Upper lobe of left lung (tissue), 6 donors: Measurements from ENCODE around the gene SMG1. TPM values are rescaled to one million over a fixed set of nuclear protein-coding genes. Genes with fewer than 3 reads are reported as not detected.
A peak's percentile ranks its signal among the peaks of the same experiment; 100 is the strongest.
"Not testable (repeated sequence)": the region's sequence is repeated elsewhere in the genome, so short reads cannot be mapped to it uniquely, and the experiment has no call there.

Experiments
- ATAC-seq, 2 donors: fragments of 200-7000 bp; cut with Tn5 transposase; one replicate each; pipeline ENCODE4 v1.9.1; 2022; ENCODE audit warnings: mild to moderate bottlenecking in 2 of 2, moderate library complexity in 2 of 2; ENCODE audit not compliant: low FRiP score in 2 of 2
- DNase-seq, 2 donors: peaks; one replicate each; pipeline ENCODE4 v3.0.0-alpha.2; 2019 to 2020
- H3K27ac ChIP-seq, 4 donors: fragments of 200-600 bp; sonication (generic); one replicate each; pipeline ENCODE4 v1.5.1; 2016 to 2019
- H3K27me3 ChIP-seq, 4 donors: fragments of 200-600 bp; sonication (generic); one replicate each; pipeline ENCODE4 v1.5.1; 2017 to 2019
- H3K36me3 ChIP-seq, 4 donors: fragments of 200-600 bp; sonication (generic); one replicate each; pipeline ENCODE4 v1.5.1; 2016 to 2019
- H3K4me1 ChIP-seq, 4 donors: fragments of 200-600 bp; sonication (generic); one replicate each; pipeline ENCODE4 v1.5.1; 2018 to 2019
- H3K4me3 ChIP-seq, 4 donors: fragments of 200-600 bp; sonication (generic); one replicate each; pipeline ENCODE4 v1.5.1; 2017 to 2019; ENCODE audit warnings: mild to moderate bottlenecking in 2 of 4, moderate library complexity in 1 of 4
- H3K9me3 ChIP-seq, 4 donors: fragments of 200-600 bp; sonication (generic); one replicate each; pipeline ENCODE4 v1.5.1; 2018 to 2019
- WGBS, 2 donors: methylation state at CpG; one replicate each; pipeline ENCODE4 v1.1.5; 2017 to 2018; 5-methylcytosine and 5-hydroxymethylcytosine counted together
- total RNA-seq, 6 donors: library from RNA; depleted of rRNA in 4 of 6; stranded (reverse); fragments of >200 nt in 4 of 6; gene quantifications; one replicate each; pipeline versions ENCODE4 v1.1.0 to v1.2.1, GENCODE V29; 2016 to 2021
- donor health status: DM: no; HTN: no; CAD: no; lungs with moderate emphysema.
- donor health status: DM: no; HTN: yes; CAD: no; lungs with severe emphysema.

The SMG1 gene
- total RNA-seq, 6 donors from 2014 or later, result 39.2 to 122 (median 69.6) TPM

- WGBS, 2 donors, result 19 to 24% methylated on average over 5 of the region's 5 CpGs
- ATAC-seq, DNase-seq, H3K9me3 ChIP-seq, H3K27me3 ChIP-seq, H3K27ac ChIP-seq, H3K36me3 ChIP-seq: not testable (repeated sequence)
- peak overlapping the region in 1 of 4 donors; percentile 81 for H3K4me3 ChIP-seq
- H3K4me1 ChIP-seq, result peaks cover 7 to 44% (median 21%) of the 10 kb centered on the region in 4 donors
These were observed 2.3 kb downstream of the SMG1 start for GRCh38 chr16:18923935-18924334.

DNA sequence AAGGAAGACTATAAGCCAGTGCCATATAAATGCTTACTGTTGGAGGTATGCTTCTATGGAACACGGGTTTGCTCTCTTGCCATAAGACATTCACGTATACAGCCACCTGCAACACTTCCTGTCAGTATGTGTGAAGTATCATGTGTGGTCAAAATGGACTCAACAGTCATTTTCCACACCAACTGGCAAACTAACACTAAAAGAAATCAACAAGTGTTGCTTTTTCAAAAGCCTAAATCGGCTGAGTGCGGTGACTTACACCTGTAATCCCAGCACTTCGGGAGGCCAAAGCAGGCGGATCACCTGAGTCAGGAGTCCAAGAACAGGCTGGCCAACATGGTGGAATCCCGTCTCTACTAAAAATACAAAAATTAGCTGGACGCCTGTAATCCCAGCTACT, 3.1 kb downstream of the SMG1 start:
- H3K27ac ChIP-seq, H3K36me3 ChIP-seq, H3K4me3 ChIP-seq, DNase-seq, ATAC-seq, H3K27me3 ChIP-seq, H3K9me3 ChIP-seq: not testable (repeated sequence)
- H3K4me1 ChIP-seq, result peaks cover 7 to 44% (median 21%) of the 10 kb centered on the region in 4 donors
- WGBS, 2 donors, result 70 to 73% methylated on average over 6 to 8 of the region's 8 CpGs

GRCh38 chr16:18909585-18909984, 16.6 kb downstream of the SMG1 start:
- H3K9me3 ChIP-seq, H3K27me3 ChIP-seq, H3K27ac ChIP-seq, H3K4me1 ChIP-seq, H3K4me3 ChIP-seq, ATAC-seq, DNase-seq, H3K36me3 ChIP-seq: not testable (repeated sequence)
- 55 to 66% methylated on average over 2 of the region's 2 CpGs for WGBS, 2 donors

- not testable (repeated sequence) for DNase-seq, H3K9me3 ChIP-seq, H3K36me3 ChIP-seq, H3K4me1 ChIP-seq, H3K27ac ChIP-seq, H3K4me3 ChIP-seq, H3K27me3 ChIP-seq, ATAC-seq
- 90 to 93% methylated on average over 12 of the region's 12 CpGs for WGBS, 2 donors
These were observed 17.5 kb downstream of the SMG1 start for GRCh38 chr16:18908716-18909115.

- H3K27ac ChIP-seq, DNase-seq, H3K36me3 ChIP-seq, ATAC-seq, H3K9me3 ChIP-seq, H3K27me3 ChIP-seq, H3K4me3 ChIP-seq: not testable (repeated sequence)
- H3K4me1 ChIP-seq, result peaks cover 13 to 17% (median 15%) of the 10 kb centered on the region in 4 donors
- 85 to 89% methylated on average over 7 of the region's 7 CpGs for WGBS, 2 donors
These were observed 23.4 kb downstream of the SMG1 start for GRCh38 chr16:18902778-18903177.

DNA sequence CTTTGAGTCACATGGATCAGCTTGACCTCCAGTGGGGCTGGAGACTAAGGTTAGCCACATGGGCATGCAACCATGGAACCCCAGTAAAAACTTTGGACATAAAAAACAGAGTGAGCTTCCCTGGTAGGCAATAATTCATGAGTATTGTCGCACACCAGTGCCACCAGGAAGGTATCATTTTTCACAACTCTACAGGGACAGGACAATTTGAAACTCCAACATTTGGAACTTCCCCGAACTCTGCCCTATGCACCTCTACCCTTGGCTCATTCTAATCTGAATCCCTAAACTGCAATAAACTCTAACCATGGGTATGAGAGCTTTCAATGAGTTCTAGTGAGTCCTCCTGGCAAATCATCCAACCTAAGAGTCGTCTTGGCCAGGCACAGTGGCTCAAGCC, 24.2 kb downstream of the SMG1 start:
- ATAC-seq, H3K27ac ChIP-seq, H3K36me3 ChIP-seq, H3K9me3 ChIP-seq, H3K4me3 ChIP-seq, H3K27me3 ChIP-seq, DNase-seq: not testable (repeated sequence)
- H3K4me1 ChIP-seq, result peaks cover 15 to 21% (median 18%) of the 10 kb centered on the region in 4 donors
- WGBS, 2 donors, result 83 to 86% methylated on average over 3 of the region's 3 CpGs

- not testable (repeated sequence) for H3K36me3 ChIP-seq, H3K9me3 ChIP-seq, ATAC-seq, H3K27me3 ChIP-seq, H3K27ac ChIP-seq, H3K4me3 ChIP-seq, DNase-seq
- WGBS, 2 donors, result 83 to 90% methylated on average over 1 of the region's 1 CpG
- peaks cover 15 to 23% (median 18%) of the 10 kb centered on the region in 4 donors for H3K4me1 ChIP-seq
These were observed 25.0 kb downstream of the SMG1 start for GRCh38 chr16:18901194-18901593.

GRCh38 chr16:18884456-18884855, 41.8 kb downstream of the SMG1 start:
- H3K4me3 ChIP-seq, H3K27ac ChIP-seq, ATAC-seq, H3K27me3 ChIP-seq, DNase-seq, H3K9me3 ChIP-seq, H3K4me1 ChIP-seq: not testable (repeated sequence)
- H3K36me3 ChIP-seq, result peaks cover 2 to 41% (median 12%) of the 10 kb centered on the region in 4 donors
- 68 to 70% methylated on average over 2 of the region's 2 CpGs for WGBS, 2 donors

GRCh38 chr16:18877734-18878133, 48.5 kb downstream of the SMG1 start:
- H3K4me3 ChIP-seq, H3K9me3 ChIP-seq, H3K27me3 ChIP-seq, H3K27ac ChIP-seq, H3K4me1 ChIP-seq, ATAC-seq: not testable (repeated sequence)
- WGBS, 2 donors, result 92 to 93% methylated on average over 4 of the region's 4 CpGs
- DNase-seq, result peak in 1 of 2 donors; percentile 19
- peaks cover 0 to 63% (median 30%) of the 10 kb centered on the region in 4 donors for H3K36me3 ChIP-seq

DNA sequence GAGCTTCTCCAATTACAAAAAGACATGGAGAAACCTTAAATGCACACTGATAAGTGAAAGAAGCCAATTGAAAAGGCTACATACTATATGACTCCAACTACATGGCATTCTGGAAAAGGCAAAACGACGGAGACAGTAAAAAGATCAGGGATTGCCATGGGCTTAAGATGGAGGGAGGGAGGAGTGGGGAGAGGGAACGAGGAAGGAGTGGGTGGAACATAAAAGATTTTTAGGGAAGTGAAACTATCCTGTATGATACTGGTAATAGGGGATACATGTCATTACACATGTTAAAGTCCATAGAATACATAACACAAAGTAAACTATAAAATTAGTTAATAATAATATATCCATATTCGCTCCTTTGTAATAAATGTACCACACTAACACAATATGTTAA, 48.9 kb downstream of the SMG1 start:
- not testable (repeated sequence) for H3K27ac ChIP-seq, H3K27me3 ChIP-seq, ATAC-seq, H3K9me3 ChIP-seq, H3K4me3 ChIP-seq, H3K4me1 ChIP-seq, DNase-seq
- 76 to 82% methylated on average over 4 of the region's 4 CpGs for WGBS, 2 donors
- H3K36me3 ChIP-seq, result peaks cover 0 to 67% (median 32%) of the 10 kb centered on the region in 4 donors

GRCh38 chr16:18876301-18876700, 49.9 kb downstream of the SMG1 start:
- not testable (repeated sequence) for H3K27ac ChIP-seq, H3K4me3 ChIP-seq, H3K9me3 ChIP-seq, H3K27me3 ChIP-seq, DNase-seq, ATAC-seq, H3K4me1 ChIP-seq
- H3K36me3 ChIP-seq, result peaks cover 0 to 66% (median 31%) of the 10 kb centered on the region in 4 donors
- 94 to 97% methylated on average over 5 of the region's 5 CpGs for WGBS, 2 donors

DNA sequence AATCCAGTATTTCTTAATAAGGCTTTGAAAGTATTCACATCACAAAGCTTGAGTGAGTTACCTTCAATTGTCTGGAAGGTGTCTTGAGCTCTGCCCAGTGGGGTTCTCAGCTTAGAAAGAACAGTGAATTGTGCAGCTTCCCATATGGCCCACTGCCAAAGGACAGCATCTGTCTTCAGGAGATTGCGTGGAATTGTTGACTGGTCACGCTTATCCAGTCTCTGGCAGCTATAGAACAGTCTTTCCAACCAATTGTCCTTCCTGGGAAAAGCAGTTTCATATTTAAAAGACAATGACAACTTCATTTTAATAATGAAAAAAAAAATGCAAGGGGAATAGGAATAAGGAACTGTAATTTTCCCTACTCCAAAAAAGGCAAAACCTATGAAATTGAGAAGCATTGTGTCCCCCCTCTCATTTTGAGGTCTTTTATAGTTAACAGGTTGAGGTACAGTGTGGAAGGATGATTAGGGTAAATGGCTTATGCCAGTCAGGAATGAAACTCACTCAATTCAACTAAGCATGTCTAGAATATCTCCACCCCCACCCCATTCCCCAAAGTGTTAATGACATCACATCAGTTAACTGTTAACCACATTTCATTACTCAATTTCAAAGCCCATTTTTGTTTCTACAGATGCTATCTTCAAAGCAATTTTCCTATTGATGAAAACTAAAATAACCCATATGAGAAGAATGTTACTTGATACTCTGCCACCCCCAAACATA, 57.0 kb downstream of the SMG1 start:
- DNase-seq, ATAC-seq, H3K27ac ChIP-seq, H3K27me3 ChIP-seq, H3K4me3 ChIP-seq, H3K4me1 ChIP-seq, H3K9me3 ChIP-seq: not testable (repeated sequence)
- H3K36me3 ChIP-seq, result peaks cover 0 to 83% (median 30%) of the 10 kb centered on the region in 4 donors
- 52 to 58% methylated on average over 2 of the region's 2 CpGs for WGBS, 2 donors

GRCh38 chr16:18866277-18866823, 59.9 kb downstream of the SMG1 start:
- H3K36me3 ChIP-seq, result peaks cover 4 to 88% (median 24%) of the 10 kb centered on the region in 4 donors
- not testable (repeated sequence) for H3K4me3 ChIP-seq, H3K9me3 ChIP-seq, DNase-seq, H3K27me3 ChIP-seq, ATAC-seq, H3K27ac ChIP-seq, H3K4me1 ChIP-seq
- 90 to 96% methylated on average over 2 of the region's 2 CpGs for WGBS, 2 donors
